Measurements from ENCODE around the gene KCNMB2.

- no peak for TF ChIP-seq POLR2AphosphoS5 (IDR thresholded peaks at IDR 0.05; ENCODE audit: borderline replicate concordance, low read depth, low read length)
- no peak for TF ChIP-seq EZH2 (IDR thresholded peaks at IDR 0.05)
- no peak for TF ChIP-seq FOXP2 (optimal IDR thresholded peaks at IDR 0.05; ENCODE audit: control extremely low read depth, extremely low read length, insufficient read depth)
These were observed 26.7 kb downstream of the KCNMB2 start for GRCh38 chr3:178562947-178563232.

Measured in SK-N-MC (cell line).